Stimulated activated CD4-positive, alpha-beta T cell treated with anti-CD3 and anti-CD28 coated beads, Interleukin-4, amount 100 ng/mL, for 24 hours (primary cell): ENCODE data around the gene ELP1.
"Not testable (repeated sequence)": the region's sequence is repeated elsewhere in the genome, so short reads cannot be mapped to it uniquely, and the experiment has no call there.

ENCODE experiments used
- DNase-seq: peaks from one replicate; pipeline ENCODE4 v3.0.0-alpha.2; 2020

Gene ELP1

GRCh38 chr9:108850293-108850897 lies 83.5 kb downstream of the ELP1 start:
- no peak for DNase-seq

GRCh38 chr9:108848296-108848695 lies 85.6 kb downstream of the ELP1 start:
- not testable (repeated sequence) for DNase-seq

GRCh38 chr9:108845947-108846346 lies 88.0 kb downstream of the ELP1 start:
- DNase-seq: no peak

- no peak for DNase-seq
Observed at GRCh38 chr9:108845507-108845906, 88.4 kb downstream of the ELP1 start.

- no peak for DNase-seq
Observed at GRCh38 chr9:108844856-108845255, 89.1 kb downstream of the ELP1 start.

- no peak for DNase-seq
Observed at GRCh38 chr9:108844391-108844790, 89.5 kb downstream of the ELP1 start.

- no peak for DNase-seq
Observed at GRCh38 chr9:108842610-108843295, 91.2 kb downstream of the ELP1 start.

- not testable (repeated sequence) for DNase-seq
Observed at GRCh38 chr9:108839561-108839960, 94.4 kb downstream of the ELP1 start.

GRCh38 chr9:108838017-108838416 lies 95.9 kb downstream of the ELP1 start:
- DNase-seq: no peak

- DNase-seq: no peak
Observed at GRCh38 chr9:108837530-108837929, 96.4 kb downstream of the ELP1 start.

GRCh38 chr9:108836781-108837180 lies 97.1 kb downstream of the ELP1 start:
- DNase-seq: no peak

GRCh38 chr9:108836319-108836718 lies 97.6 kb downstream of the ELP1 start:
- no peak for DNase-seq

- no peak for DNase-seq
Observed at GRCh38 chr9:108835831-108836230, 98.1 kb downstream of the ELP1 start.

GRCh38 chr9:108834959-108835665 lies 98.8 kb downstream of the ELP1 start:
- no peak for DNase-seq

GRCh38 chr9:108832179-108832500 lies 101.8 kb downstream of the ELP1 start:
- no peak for DNase-seq

- no peak for DNase-seq
Observed at GRCh38 chr9:108831496-108832178, 102.3 kb downstream of the ELP1 start.

- no peak for DNase-seq
Observed at GRCh38 chr9:108830272-108830671, 103.7 kb downstream of the ELP1 start.

- no peak for DNase-seq
Observed at GRCh38 chr9:108823829-108824228, 110.1 kb downstream of the ELP1 start.
